Activated T-cell treated with anti-CD3 and anti-CD28 coated beads, Interleukin-2, amount 50 U/mL, for 4 hours (primary cell): ENCODE results near the gene EP400. TPM values are rescaled to one million over a fixed set of nuclear protein-coding genes. Genes with fewer than 3 reads are reported as not detected.
"Not testable (repeated sequence)": the region's sequence is repeated elsewhere in the genome, so short reads cannot be mapped to it uniquely, and the experiment has no call there.

Experiments
- ATAC-seq, 2 donors: fragments of 200-7000 bp; cut with Tn5 transposase; one replicate each; pipeline ENCODE4 v1.10.0; 2021
- DNase-seq: peaks from one replicate; pipeline ENCODE4 v3.0.0-alpha.2; 2020
- H3K27me3 Mint-ChIP-seq: one replicate; pipeline ENCODE4 v1.8.0; 2021; ENCODE audit warnings: low read depth, mixed read lengths
- H3K36me3 Mint-ChIP-seq: one replicate; pipeline ENCODE4 v1.8.0; 2022; ENCODE audit warnings: mixed read lengths; ENCODE audit not compliant: insufficient read depth
- H3K4me1 Mint-ChIP-seq: one replicate; pipeline ENCODE4 v1.8.0; 2021; ENCODE audit warnings: low read depth, mixed read lengths
- H3K4me3 Mint-ChIP-seq: one replicate; pipeline ENCODE4 v1.8.0; 2021; ENCODE audit warnings: mild to moderate bottlenecking, moderate library complexity, mixed read lengths
- H3K9me3 Mint-ChIP-seq: one replicate; pipeline ENCODE4 v1.8.0; 2021; ENCODE audit warnings: mixed read lengths
- total RNA-seq, 3 donors: library from RNA; stranded (reverse); gene quantifications; one replicate each; pipeline ENCODE4 v1.2.1, GENCODE V29; 2021

The EP400 gene
- total RNA-seq, 3 donors from 2014 or later, result 53.3 to 57.2 (median 56.9) TPM

- Mint-ChIP-seq H3K36me3 (peaks cover 70% of the 10 kb centered on the region), H3K4me3 (no peak overlapping the region), H3K27me3 (no peaks in the 10 kb centered on the region), H3K4me1 (no peaks in the 10 kb centered on the region), H3K9me3 (no peaks in the 10 kb centered on the region)
- no peak for DNase-seq
- no peak for ATAC-seq
Observed at GRCh38 chr12:132049442-132049841, 99.7 kb downstream of the EP400 start.

DNA sequence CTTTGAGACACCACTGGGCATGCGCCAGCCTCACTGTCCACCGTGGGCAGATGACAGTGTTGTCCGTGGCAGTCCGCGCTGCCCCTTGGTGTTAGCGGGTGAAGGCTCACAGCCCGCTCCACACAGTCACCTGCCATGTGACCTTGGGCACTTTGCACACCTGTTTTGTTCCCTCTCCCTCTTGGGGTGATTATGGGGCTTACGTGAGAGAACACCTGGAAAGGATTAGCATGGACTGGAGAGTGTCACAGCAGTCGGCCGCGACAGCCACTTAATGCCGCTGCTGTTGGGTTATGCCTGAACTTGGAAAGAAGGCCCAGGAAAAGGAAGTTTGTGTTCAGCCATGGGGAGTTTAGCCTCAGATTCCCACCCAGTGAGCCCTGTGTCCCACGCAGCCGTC lies 100.1 kb downstream of the EP400 start:
- Mint-ChIP-seq H3K4me3 (no peak overlapping the region), H3K9me3 (no peaks in the 10 kb centered on the region), H3K36me3 (peaks cover 67% of the 10 kb centered on the region), H3K4me1 (no peaks in the 10 kb centered on the region), H3K27me3 (no peaks in the 10 kb centered on the region)
- ATAC-seq (no peak), DNase-seq (no peak)

- H3K36me3 Mint-ChIP-seq, result peaks cover 55% of the 10 kb centered on the region
- H3K9me3 Mint-ChIP-seq, H3K4me3 Mint-ChIP-seq, ATAC-seq, H3K27me3 Mint-ChIP-seq, DNase-seq, H3K4me1 Mint-ChIP-seq: not testable (repeated sequence)
Observed at GRCh38 chr12:132051718-132052117, 102.0 kb downstream of the EP400 start.

- Mint-ChIP-seq H3K4me3 (no peak overlapping the region), H3K4me1 (no peaks in the 10 kb centered on the region), H3K9me3 (no peaks in the 10 kb centered on the region), H3K36me3 (peaks cover 51% of the 10 kb centered on the region), H3K27me3 (no peaks in the 10 kb centered on the region)
- ATAC-seq (no peak), DNase-seq (no peak)
Observed at GRCh38 chr12:132052196-132052932, 102.6 kb downstream of the EP400 start.

DNA sequence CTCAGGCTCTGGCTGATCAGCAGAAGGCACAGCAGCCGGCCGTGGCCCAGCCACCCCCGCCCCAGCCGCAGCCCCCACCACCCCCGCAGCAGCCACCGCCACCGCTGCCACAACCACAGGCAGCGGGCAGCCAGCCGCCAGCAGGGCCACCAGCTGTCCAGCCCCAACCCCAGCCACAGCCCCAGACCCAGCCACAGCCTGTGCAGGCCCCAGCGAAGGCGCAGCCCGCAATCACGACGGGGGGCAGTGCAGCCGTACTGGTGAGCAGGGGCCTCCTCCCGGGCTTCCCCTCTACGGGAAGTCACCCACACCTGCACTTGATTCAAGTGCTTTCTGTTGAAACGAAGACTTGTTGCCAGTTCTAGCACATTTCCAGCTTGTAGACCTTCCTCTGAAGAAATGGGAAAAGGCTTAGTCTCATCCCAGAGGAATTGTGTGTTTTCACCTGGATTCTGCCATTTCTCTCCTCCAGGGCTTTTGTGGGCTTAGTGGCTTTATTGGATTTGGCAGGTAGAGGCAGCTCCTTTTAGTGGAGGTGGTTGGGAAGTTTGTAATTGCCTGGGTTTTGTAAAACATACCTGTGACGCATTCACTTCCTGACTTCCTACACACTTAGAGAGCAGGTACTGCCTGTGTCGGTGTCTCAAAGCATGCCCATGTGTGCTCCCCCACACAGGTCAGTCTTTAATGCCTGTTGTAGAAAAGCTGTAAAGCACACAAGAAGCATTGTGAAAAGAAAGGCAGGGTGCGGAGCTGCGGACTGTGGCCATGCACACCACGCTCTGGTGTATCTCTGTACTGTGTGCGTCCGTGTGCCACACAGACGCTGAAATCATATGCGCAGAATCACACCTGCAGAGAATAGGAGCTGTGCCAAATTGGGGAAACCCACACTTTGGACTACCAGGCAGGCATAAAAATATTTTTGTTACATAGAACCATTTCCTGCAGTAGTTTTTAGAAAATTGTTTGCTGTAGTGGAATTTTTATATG lies 103.9 kb downstream of the EP400 start:
- Mint-ChIP-seq H3K27me3 (no peaks in the 10 kb centered on the region), H3K36me3 (peaks cover 52% of the 10 kb centered on the region), H3K9me3 (no peaks in the 10 kb centered on the region), H3K4me1 (no peaks in the 10 kb centered on the region), H3K4me3 (no peak overlapping the region)
- ATAC-seq (no peak), DNase-seq (no peak)

GRCh38 chr12:132054983-132055382 lies 105.2 kb downstream of the EP400 start:
- H3K4me1 Mint-ChIP-seq, result no peaks in the 10 kb centered on the region
- DNase-seq, result no peak
- ATAC-seq, result no peak
- no peak overlapping the region for H3K4me3 Mint-ChIP-seq
- H3K9me3 Mint-ChIP-seq, result no peaks in the 10 kb centered on the region
- peaks cover 41% of the 10 kb centered on the region for H3K36me3 Mint-ChIP-seq
- H3K27me3 Mint-ChIP-seq, result no peaks in the 10 kb centered on the region

- H3K27me3 Mint-ChIP-seq, result no peaks in the 10 kb centered on the region
- peaks cover 40% of the 10 kb centered on the region for H3K36me3 Mint-ChIP-seq
- H3K4me1 Mint-ChIP-seq, result no peaks in the 10 kb centered on the region
- H3K4me3 Mint-ChIP-seq, result no peak overlapping the region
- no peaks in the 10 kb centered on the region for H3K9me3 Mint-ChIP-seq
- DNase-seq, result no peak
- ATAC-seq, result no peak
Observed at GRCh38 chr12:132055535-132056096, 105.9 kb downstream of the EP400 start.

GRCh38 chr12:132056320-132056719 lies 106.6 kb downstream of the EP400 start:
- Mint-ChIP-seq H3K4me1 (no peaks in the 10 kb centered on the region), H3K9me3 (no peaks in the 10 kb centered on the region), H3K36me3 (peaks cover 39% of the 10 kb centered on the region), H3K4me3 (no peak overlapping the region), H3K27me3 (no peaks in the 10 kb centered on the region)
- ATAC-seq (no peak), DNase-seq (no peak)

DNA sequence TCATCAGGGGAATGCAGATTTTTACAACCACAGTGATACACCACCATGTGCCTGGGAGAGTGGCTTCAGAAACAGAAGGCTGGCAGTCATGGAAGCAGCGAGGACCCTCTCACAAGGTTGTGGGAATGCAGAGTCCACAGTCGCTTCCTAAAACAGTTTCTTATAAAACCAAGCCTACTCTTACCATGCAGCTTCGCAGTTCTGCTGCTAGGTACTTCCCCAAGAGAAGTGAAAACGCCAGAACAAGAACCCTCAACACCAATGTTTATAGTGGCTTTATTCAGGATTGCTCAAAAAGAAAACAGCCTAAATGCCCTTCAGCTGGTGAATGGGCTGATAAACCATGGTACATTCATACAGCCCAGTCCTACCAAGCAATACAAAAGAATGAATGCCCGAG lies 107.2 kb downstream of the EP400 start:
- Mint-ChIP-seq H3K9me3 (no peaks in the 10 kb centered on the region), H3K4me3 (no peak overlapping the region), H3K27me3 (no peaks in the 10 kb centered on the region), H3K4me1 (no peaks in the 10 kb centered on the region), H3K36me3 (peaks cover 42% of the 10 kb centered on the region)
- ATAC-seq, result peak in 1 of 2 donors; percentile 7
- DNase-seq, result no peak

DNA sequence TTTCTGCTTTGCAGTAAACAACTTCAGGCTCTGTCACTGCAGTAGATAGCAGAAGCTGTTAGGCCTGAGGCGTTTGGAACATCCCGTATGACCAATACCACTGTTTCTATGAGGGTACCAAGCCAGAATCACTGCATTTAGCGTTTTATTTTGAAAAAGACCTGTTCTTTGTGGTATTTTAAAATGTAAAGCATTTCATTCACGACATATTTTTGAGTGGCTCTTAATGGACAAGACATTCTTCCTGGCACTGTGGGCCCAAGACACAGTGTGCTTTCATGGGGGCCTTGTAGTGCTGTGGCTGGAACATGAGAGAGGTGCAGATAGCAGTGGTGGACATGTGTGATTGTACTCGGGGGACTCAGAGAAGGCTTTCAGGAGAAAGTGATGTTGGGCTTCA lies 107.9 kb downstream of the EP400 start:
- Mint-ChIP-seq H3K9me3 (no peaks in the 10 kb centered on the region), H3K4me1 (no peaks in the 10 kb centered on the region), H3K4me3 (no peak overlapping the region), H3K27me3 (no peaks in the 10 kb centered on the region), H3K36me3 (peaks cover 41% of the 10 kb centered on the region)
- ATAC-seq (no peak), DNase-seq (no peak)

GRCh38 chr12:132061197-132061596 lies 111.5 kb downstream of the EP400 start:
- no peak for ATAC-seq

DNA sequence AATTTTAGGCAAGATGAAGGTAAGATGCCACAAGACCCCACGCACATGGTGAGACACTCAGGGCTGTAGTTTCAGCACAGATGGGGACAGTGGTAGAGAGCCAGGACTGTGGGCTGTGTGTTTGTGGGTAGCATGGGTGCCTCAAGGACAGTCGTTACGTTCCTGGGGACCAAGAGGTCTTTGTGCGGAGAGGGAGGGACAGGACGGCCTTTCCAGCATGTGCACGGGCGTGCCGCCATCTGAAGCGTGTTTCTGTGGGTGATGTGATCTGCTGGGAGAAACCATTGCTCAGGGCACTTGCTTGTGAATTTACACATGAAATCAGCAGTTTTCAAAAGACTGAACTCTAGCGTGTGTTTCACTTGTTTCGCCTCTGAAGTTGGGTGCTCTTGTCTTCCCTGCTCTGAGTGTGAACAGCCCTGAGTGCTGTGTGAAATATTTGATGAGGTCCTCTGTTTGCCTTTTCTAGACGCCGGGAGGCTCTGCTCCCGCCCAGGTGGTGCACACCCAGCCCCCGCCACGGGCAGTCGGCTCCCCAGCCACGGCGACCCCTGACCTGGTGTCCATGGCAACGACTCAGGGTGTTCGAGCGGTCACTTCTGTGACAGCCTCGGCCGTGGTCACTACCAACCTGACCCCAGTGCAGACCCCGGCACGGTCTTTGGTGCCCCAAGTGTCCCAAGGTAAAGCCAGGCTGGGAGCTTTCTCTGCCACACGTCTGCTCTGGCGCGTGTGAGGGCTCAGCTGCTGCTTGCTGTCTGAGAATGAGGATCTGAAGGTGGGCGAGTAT lies 112.1 kb downstream of the EP400 start:
- Mint-ChIP-seq H3K36me3 (peaks cover 45% of the 10 kb centered on the region), H3K4me1 (peaks cover 19% of the 10 kb centered on the region), H3K27me3 (no peaks in the 10 kb centered on the region), H3K9me3 (no peaks in the 10 kb centered on the region), H3K4me3 (no peak overlapping the region)
- DNase-seq, result no peak
- no peak for ATAC-seq

More at GRCh38 chr12:132061197-132061596, 111.5 kb downstream of the EP400 start:
- H3K4me3 Mint-ChIP-seq, result no peak overlapping the region
- DNase-seq, result no peak
- H3K36me3 Mint-ChIP-seq, result peaks cover 41% of the 10 kb centered on the region
- H3K27me3 Mint-ChIP-seq, result no peaks in the 10 kb centered on the region
- no peaks in the 10 kb centered on the region for H3K9me3 Mint-ChIP-seq
- peaks cover 13% of the 10 kb centered on the region for H3K4me1 Mint-ChIP-seq

DNA sequence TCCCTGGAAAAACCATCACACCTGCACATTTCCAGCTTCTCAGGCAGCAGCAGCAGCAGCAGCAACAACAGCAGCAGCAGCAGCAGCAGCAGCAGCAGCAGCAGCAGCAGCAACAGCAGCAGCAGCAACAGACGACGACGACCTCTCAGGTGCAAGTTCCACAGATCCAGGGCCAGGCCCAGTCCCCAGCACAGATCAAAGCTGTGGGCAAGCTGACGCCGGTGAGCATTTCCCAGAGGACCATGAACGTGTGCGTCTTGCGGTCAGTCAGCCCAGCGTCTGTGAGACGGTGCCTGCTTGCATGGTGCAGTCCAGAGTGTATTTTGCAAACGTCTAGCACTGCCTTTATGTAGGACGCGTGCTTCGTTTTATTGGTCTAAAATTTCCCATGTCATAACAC lies 112.7 kb downstream of the EP400 start:
- Mint-ChIP-seq H3K4me1 (peaks cover 23% of the 10 kb centered on the region), H3K36me3 (peaks cover 46% of the 10 kb centered on the region), H3K4me3 (no peak overlapping the region), H3K27me3 (no peaks in the 10 kb centered on the region), H3K9me3 (no peaks in the 10 kb centered on the region)
- ATAC-seq, result no peak
- no peak for DNase-seq

DNA sequence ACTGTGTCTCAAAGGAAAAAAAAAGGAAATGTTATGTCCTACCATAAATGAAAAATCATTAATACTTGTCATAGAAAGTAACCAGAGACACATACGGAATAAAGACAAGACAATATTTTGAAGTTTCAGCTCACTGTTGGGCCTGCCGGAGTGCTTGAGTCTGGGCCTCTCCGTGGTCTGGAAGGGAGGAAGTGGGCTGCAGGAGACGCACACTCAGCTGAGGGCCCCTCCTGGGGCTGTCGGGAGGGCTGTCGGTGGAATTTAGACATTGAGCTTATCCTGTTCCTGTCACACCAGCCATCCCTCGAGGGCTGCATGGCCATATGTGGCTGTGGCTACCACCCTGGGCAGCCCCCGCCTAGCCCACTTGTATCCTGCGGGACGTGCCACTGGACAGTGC lies 113.7 kb downstream of the EP400 start:
- DNase-seq (no peak), ATAC-seq (no peak)
- H3K4me3 Mint-ChIP-seq, result no peak overlapping the region
- H3K9me3 Mint-ChIP-seq, result no peaks in the 10 kb centered on the region
- peaks cover 26% of the 10 kb centered on the region for H3K4me1 Mint-ChIP-seq
- peaks cover 43% of the 10 kb centered on the region for H3K36me3 Mint-ChIP-seq
- no peaks in the 10 kb centered on the region for H3K27me3 Mint-ChIP-seq
